ENCODE results near the gene GAB1. TPM values are rescaled to one million over a fixed set of nuclear protein-coding genes. Genes with fewer than 3 reads are reported as not detected.

GAB1 gene
- total RNA-seq, 4 donors from 2014 or later, result 102 to 129 (median 118) TPM

GRCh38 chr4:143356493-143356892 lies 19.8 kb downstream of the GAB1 start:
- WGBS, 2 donors (ENCODE audit: low coverage in 1 of 2), result 21 to 30% methylated on average over 3 of the region's 3 CpGs
- TF ChIP-seq, protein P1, sequence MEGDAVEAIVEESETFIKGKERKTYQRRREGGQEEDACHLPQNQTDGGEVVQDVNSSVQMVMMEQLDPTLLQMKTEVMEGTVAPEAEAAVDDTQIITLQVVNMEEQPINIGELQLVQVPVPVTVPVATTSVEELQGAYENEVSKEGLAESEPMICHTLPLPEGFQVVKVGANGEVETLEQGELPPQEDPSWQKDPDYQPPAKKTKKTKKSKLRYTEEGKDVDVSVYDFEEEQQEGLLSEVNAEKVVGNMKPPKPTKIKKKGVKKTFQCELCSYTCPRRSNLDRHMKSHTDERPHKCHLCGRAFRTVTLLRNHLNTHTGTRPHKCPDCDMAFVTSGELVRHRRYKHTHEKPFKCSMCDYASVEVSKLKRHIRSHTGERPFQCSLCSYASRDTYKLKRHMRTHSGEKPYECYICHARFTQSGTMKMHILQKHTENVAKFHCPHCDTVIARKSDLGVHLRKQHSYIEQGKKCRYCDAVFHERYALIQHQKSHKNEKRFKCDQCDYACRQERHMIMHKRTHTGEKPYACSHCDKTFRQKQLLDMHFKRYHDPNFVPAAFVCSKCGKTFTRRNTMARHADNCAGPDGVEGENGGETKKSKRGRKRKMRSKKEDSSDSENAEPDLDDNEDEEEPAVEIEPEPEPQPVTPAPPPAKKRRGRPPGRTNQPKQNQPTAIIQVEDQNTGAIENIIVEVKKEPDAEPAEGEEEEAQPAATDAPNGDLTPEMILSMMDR (IDR thresholded peaks at IDR 0.05), result no peak
- TF ChIP-seq EP300 (IDR thresholded peaks at IDR 0.05) (no peak), POLR2AphosphoS5 (IDR thresholded peaks at IDR 0.05) (no peak), POLR2A (IDR thresholded peaks at IDR 0.05) (no peak)
- no peaks in the 10 kb centered on the region for H3K36me3 ChIP-seq
- no peak for ATAC-seq
- H3K27ac ChIP-seq, result peak overlapping the region in 3 of 4 donors; percentile 41 to 68 (median 61)
- no peaks in the 10 kb centered on the region for H3K27me3 ChIP-seq
- H3K4me1 ChIP-seq, result peaks cover 49 to 100% (median 68%) of the 10 kb centered on the region in 3 donors
- no peaks in the 10 kb centered on the region for H3K9me3 ChIP-seq
- no peak overlapping the region for H3K4me3 ChIP-seq

DNA sequence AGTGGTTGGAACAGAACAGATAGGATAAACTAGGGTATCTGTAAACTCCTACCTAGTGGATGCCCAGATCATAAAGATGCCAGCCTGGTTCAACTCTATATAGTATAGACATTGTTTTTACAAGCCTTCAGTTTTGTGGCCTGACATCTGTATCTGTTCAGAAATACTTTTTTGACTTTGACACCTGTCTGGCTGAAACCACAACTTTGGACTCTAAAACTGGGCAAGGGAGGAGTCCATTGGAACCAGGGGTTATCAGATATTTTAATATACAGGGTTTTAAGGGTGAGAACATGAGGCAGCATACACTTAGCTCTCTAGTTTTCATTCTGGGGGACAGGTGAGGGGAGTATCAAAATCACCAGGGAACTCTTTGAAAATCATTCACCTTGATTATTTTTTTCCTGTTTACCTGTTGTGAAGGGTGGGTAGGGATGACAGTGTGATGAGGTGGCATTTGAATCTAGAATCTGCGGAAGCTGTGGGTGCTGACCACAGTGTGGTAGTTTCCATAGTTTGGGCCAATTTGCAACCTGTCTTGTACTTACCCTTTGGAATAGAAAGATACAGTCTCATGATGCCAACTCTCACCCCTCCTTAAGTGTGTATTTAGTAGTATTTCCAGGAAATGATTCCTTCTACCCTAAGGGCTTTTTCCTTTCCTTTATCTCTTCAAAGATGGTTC lies 20.6 kb downstream of the GAB1 start:
- H3K4me1 ChIP-seq, result peaks cover 52 to 100% (median 63%) of the 10 kb centered on the region in 3 donors

GRCh38 chr4:143358419-143358818 lies 21.7 kb downstream of the GAB1 start:
- H3K36me3 ChIP-seq, result no peaks in the 10 kb centered on the region
- 40 to 55% methylated on average over 3 of the region's 3 CpGs for WGBS, 2 donors (ENCODE audit: low coverage in 1 of 2)
- no peaks in the 10 kb centered on the region for H3K9me3 ChIP-seq
- peak overlapping the region; percentile 20 to 78 (median 64) for H3K27ac ChIP-seq
- no peak overlapping the region for H3K4me3 ChIP-seq
- TF ChIP-seq POLR2A (IDR thresholded peaks at IDR 0.05) (no peak), POLR2AphosphoS5 (IDR thresholded peaks at IDR 0.05) (no peak), EP300 (IDR thresholded peaks at IDR 0.05) (no peak)
- TF ChIP-seq, protein P1 (IDR thresholded peaks at IDR 0.05), result no peak
- peaks cover 51 to 100% (median 57%) of the 10 kb centered on the region in 3 donors for H3K4me1 ChIP-seq
- no peaks in the 10 kb centered on the region for H3K27me3 ChIP-seq
- no peak for ATAC-seq

More for the DNA sequence above, 20.6 kb downstream of the GAB1 start:
- H3K4me3 ChIP-seq, result no peak overlapping the region
- 70 to 86% methylated on average over 1 of the region's 1 CpG for WGBS, 2 donors (ENCODE audit: low coverage in 1 of 2)
- TF ChIP-seq POLR2AphosphoS5 (IDR thresholded peaks at IDR 0.05) (no peak), POLR2A (IDR thresholded peaks at IDR 0.05) (no peak), EP300 (IDR thresholded peaks at IDR 0.05) (no peak)
- TF ChIP-seq, protein P1 (IDR thresholded peaks at IDR 0.05), result no peak
- no peaks in the 10 kb centered on the region for H3K36me3 ChIP-seq
- ATAC-seq, result no peak
- H3K27me3 ChIP-seq, result no peaks in the 10 kb centered on the region
- no peaks in the 10 kb centered on the region for H3K9me3 ChIP-seq
- H3K27ac ChIP-seq, result peak overlapping the region; percentile 29 to 68 (median 56)

DNA sequence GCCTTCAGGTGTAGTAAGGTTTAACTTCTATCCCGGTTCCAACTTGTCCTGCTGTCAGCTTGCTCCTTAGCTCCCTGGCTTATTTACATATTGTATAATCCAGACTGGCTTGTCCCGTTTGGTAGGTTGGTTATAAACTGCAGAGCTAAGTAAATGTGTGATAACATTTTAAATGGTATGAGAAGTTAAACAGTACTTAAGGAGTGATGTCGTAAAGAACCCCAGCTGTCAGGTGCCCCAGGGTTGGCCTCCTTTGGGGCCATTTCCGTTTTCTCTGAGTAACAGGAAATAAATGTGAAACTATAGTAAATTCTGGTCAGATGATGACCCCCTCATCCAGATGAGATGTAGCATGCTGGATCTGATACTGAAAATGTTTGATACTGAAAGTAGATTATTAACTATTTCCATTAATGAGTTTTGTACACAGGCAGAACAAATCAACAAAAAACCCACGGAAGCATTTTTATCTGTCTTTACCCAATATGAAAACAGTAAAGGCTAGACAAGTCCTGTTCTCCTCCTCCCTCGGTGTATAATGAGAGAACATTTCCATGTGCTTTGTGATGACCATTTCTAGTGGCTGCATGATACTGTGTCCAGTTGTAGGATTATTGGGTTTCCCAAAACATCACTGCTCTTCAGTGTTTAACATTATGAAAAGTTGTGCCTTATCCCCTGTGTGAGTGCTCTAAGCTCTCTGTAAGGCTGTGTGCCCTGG lies 22.4 kb downstream of the GAB1 start:
- TF ChIP-seq, protein P1 (IDR thresholded peaks at IDR 0.05), result no peak
- peak; percentile 47 for TF ChIP-seq POLR2AphosphoS5 (IDR thresholded peaks at IDR 0.05)
- Histone ChIP-seq H3K4me1 (peaks cover 51 to 100% (median 51%) of the 10 kb centered on the region in 3 donors), H3K4me3 (peak overlapping the region in 1 of 2 donors; percentile 17), H3K27me3 (no peaks in the 10 kb centered on the region), H3K9me3 (no peaks in the 10 kb centered on the region), H3K36me3 (no peaks in the 10 kb centered on the region), H3K27ac (peak overlapping the region; percentile 20 to 78 (median 64))
- 14 to 17% methylated on average over 4 to 6 of the region's 6 CpGs for WGBS, 2 donors (ENCODE audit: low coverage in 1 of 2)
- ATAC-seq, result peak; percentile 64
